ENCODE measurements around the gene SLC6A6.

SLC6A6 gene

GRCh38 chr3:14422016-14422963, 19.9 kb downstream of the SLC6A6 start:
- DNase-seq, result no peak

GRCh38 chr3:14423197-14423743, 20.9 kb downstream of the SLC6A6 start:
- no peak for DNase-seq

GRCh38 chr3:14423963-14424362, 21.6 kb downstream of the SLC6A6 start:
- DNase-seq, result no peak

- DNase-seq, result peak in 1 of 2 experiments; percentile 25
These were observed 22.5 kb downstream of the SLC6A6 start for GRCh38 chr3:14424711-14425580.

- DNase-seq, result peak in 1 of 2 experiments; percentile 21
These were observed 23.3 kb downstream of the SLC6A6 start for GRCh38 chr3:14425581-14426304.

GRCh38 chr3:14426305-14426620, 23.9 kb downstream of the SLC6A6 start:
- DNase-seq, result no peak

- DNase-seq, result peak in 1 of 2 experiments; percentile 35
These were observed 26.0 kb downstream of the SLC6A6 start for GRCh38 chr3:14428087-14429033.

GRCh38 chr3:14429237-14429636, 26.8 kb downstream of the SLC6A6 start:
- DNase-seq, result no peak

GRCh38 chr3:14429640-14430039, 27.2 kb downstream of the SLC6A6 start:
- no peak for DNase-seq

- DNase-seq, result no peak
These were observed 27.6 kb downstream of the SLC6A6 start for GRCh38 chr3:14430053-14430452.

- no peak for DNase-seq
These were observed 28.5 kb downstream of the SLC6A6 start for GRCh38 chr3:14430706-14431451.

GRCh38 chr3:14431452-14431916, 29.1 kb downstream of the SLC6A6 start:
- DNase-seq, result no peak

GRCh38 chr3:14431917-14432834, 29.8 kb downstream of the SLC6A6 start:
- DNase-seq, result peak; percentile 93 to 94

GRCh38 chr3:14433106-14433505, 30.7 kb downstream of the SLC6A6 start:
- DNase-seq, result no peak

- DNase-seq, result peak in 1 of 2 experiments; percentile 13
These were observed 31.7 kb downstream of the SLC6A6 start for GRCh38 chr3:14434126-14434497.

GRCh38 chr3:14434498-14435151, 32.2 kb downstream of the SLC6A6 start:
- no peak for DNase-seq

GRCh38 chr3:14435175-14436014, 33.0 kb downstream of the SLC6A6 start:
- no peak for DNase-seq

GRCh38 chr3:14436954-14437281, 34.5 kb downstream of the SLC6A6 start:
- DNase-seq, result no peak
